GM12874 (cell line): ENCODE measurements around the gene UPF1.

Source experiments
- TF ChIP-seq, protein P1 (sequence below): IDR thresholded peaks from 2 replicates; pipeline ENCODE4 v1.5.1; 2011; ENCODE audit warnings: low read depth, mild to moderate bottlenecking, control low read depth, low read length, moderate library complexity; ENCODE audit not compliant: insufficient read depth

Gene UPF1

GRCh38 chr19:18893587-18894253 is 62.0 kb downstream of the UPF1 start:
- TF ChIP-seq, protein P1, sequence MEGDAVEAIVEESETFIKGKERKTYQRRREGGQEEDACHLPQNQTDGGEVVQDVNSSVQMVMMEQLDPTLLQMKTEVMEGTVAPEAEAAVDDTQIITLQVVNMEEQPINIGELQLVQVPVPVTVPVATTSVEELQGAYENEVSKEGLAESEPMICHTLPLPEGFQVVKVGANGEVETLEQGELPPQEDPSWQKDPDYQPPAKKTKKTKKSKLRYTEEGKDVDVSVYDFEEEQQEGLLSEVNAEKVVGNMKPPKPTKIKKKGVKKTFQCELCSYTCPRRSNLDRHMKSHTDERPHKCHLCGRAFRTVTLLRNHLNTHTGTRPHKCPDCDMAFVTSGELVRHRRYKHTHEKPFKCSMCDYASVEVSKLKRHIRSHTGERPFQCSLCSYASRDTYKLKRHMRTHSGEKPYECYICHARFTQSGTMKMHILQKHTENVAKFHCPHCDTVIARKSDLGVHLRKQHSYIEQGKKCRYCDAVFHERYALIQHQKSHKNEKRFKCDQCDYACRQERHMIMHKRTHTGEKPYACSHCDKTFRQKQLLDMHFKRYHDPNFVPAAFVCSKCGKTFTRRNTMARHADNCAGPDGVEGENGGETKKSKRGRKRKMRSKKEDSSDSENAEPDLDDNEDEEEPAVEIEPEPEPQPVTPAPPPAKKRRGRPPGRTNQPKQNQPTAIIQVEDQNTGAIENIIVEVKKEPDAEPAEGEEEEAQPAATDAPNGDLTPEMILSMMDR, result no peak

DNA sequence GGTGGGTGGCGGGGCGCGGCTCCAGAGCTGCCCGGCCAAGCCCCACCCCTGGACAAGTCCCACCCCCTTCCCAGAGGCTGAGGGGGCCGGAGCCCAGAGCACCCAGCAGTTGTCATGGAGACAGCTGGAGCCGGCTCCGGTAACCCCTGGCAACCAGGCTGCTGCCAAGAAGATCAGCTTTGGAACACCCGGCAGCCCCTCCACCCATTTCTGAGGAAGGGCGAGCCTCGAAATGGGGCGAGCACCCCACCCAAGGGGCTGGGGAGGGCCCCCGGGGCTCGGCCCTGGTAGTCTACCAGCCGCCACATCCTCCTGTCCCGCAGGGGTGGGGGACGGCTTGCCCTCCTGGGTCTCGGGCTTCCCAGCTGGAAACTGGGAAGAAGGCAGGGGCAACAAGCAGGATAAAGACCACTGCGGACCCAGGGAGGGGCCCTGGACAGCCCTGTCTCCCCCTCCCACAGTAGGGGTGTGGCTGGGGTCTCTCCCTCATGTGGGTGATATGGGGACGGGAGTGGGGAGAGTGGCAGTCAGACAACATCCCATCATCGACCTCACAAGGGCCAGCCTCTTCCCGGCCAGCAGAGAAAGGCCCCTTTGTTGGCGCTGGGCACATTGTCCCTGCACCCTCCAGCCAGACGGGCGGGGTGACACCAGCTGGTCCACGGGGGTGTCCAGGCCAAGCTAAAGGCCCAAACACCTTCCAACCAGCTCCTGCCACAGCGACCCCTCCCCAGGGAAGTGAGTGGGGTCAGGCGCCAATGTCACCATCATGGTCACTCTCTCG is 62.7 kb downstream of the UPF1 start:
- TF ChIP-seq, protein P1, result no peak

DNA sequence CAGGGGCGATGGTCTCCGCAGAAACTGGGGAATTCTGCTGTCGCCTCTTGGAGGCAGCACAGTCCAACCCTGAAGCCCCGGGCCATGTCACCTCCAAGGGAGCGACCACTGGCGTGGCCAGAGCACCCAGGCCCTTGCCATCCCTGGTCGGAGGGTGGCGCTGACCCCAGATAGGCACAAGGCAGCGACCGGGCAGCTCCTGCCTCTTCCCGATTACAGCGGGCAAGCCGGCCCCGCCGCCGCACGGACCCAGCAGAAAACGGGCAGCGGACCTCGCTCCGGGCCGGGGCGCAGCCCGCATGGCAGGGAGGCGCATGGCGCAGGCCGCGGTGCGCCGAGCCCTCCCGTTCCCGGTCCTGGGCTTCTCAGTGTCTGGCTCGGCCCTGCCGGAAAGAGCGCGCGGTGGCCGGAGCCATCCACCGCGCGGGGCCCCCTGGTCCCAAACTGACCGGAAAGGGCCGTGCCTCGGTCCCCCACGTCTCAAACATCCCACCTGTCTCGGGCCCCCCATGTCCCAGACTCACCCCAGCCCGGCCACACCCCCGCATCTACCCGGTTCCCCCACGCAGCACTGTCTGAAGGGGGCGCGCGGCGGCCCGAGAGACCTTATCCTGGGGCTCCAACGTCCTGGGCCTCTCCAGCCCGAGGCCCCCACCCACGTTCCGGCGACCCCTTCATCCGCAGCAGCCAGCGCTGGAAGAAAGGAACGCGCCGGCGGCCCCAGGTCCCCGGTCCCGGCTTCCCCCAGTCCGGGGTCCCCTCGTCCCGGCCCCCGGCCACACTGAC is 63.5 kb downstream of the UPF1 start:
- TF ChIP-seq, protein P1, result peak; percentile 45

GRCh38 chr19:18895824-18896341 is 64.1 kb downstream of the UPF1 start, which contains the start of gene CERS1:
Gene CERS1 (minus strand): TSS chr19:18896158. CDS start chr19:18896072, 86 bp downstream.
- TF ChIP-seq, protein P1, result no peak

- TF ChIP-seq, protein P1, result no peak
Measured at GRCh38 chr19:18896421-18896841, 64.7 kb downstream of the UPF1 start.

DNA sequence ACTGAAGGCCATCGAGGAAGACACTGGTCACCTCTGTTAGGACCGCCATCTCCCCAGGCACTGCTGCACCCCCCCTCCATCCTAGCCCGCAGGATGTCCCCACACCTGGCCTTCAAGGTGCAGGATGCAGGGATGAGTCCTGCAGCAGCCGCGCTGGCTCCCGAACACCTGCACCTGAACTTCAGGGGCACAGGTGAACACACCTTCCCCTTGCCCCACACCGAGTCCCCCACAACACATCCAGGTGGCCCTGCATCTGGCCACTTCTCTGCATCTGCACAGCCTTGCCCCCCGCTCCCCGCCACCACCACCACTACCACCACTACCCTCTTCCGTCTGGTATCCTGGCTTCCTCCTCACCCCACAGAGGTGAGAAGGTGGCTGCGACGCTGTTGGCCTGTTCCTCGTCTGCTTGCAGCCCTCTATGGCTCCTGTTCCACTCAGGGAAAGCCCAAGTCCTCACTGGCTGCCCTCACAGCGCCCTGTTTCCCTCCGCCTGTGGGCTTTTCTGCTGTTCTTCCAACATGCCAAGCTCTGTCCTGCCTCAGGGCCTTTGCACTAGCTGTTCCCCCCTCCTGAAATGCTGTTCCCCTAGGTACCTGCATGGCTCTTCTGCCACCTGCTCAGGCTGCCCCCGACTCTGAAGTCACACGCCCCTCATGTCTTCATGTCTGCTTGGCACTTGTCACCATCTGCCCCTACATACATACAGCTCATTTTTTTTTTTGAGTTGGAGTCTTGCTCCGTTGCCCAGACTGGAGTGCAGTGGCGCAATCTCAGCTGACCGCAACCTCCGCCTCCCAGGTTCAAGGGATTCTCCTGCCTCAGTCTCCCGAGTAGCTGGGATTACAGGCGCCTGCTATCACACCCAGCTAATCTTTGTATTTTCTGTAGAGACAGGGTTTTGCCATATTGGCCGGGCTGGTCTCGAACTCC is 65.6 kb downstream of the UPF1 start:
- TF ChIP-seq, protein P1, result no peak
